Ishikawa (cell line): ENCODE measurements around the gene NBL1.

Experiments used
- CEBPB ChIP-seq: IDR thresholded peaks from 2 replicates; pipeline ENCODE4 v1.6.1; 2012
- CREB1 ChIP-seq: IDR thresholded peaks from 2 replicates; pipeline ENCODE4 v1.6.1; 2012; ENCODE audit warnings: low read depth
- EP300 ChIP-seq: IDR thresholded peaks from 2 replicates; pipeline ENCODE4 v1.6.1; 2012; ENCODE audit warnings: borderline replicate concordance
- FOXM1 ChIP-seq: IDR thresholded peaks from 2 replicates; pipeline ENCODE4 v1.6.1; 2012; ENCODE audit warnings: low read depth, borderline replicate concordance
- NFIC ChIP-seq: IDR thresholded peaks from 2 replicates; pipeline ENCODE4 v1.6.1; 2012
- RAD21 ChIP-seq: IDR thresholded peaks from 2 replicates; pipeline ENCODE4 v1.6.1; 2012; ENCODE audit warnings: low read depth
- TAF1 ChIP-seq: IDR thresholded peaks from 2 replicates; pipeline ENCODE4 v1.6.1; 2012; ENCODE audit warnings: low read depth, mild to moderate bottlenecking
- TCF12 ChIP-seq: IDR thresholded peaks from 2 replicates; pipeline ENCODE4 v1.6.1; 2012; ENCODE audit warnings: low read depth
- TEAD4 ChIP-seq: IDR thresholded peaks from 2 replicates; pipeline ENCODE4 v1.6.1; 2012
- USF1 ChIP-seq: IDR thresholded peaks from 2 replicates; pipeline ENCODE4 v1.6.1; 2012
- YY1 ChIP-seq: IDR thresholded peaks from 2 replicates; pipeline ENCODE4 v1.6.1; 2012; ENCODE audit warnings: low read depth
- ZBTB7A ChIP-seq: IDR thresholded peaks from 2 replicates; pipeline ENCODE4 v1.6.1; 2012; ENCODE audit warnings: low read depth
- TF ChIP-seq, protein P1 (sequence below): IDR thresholded peaks from 2 replicates; pipeline ENCODE4 v1.6.1; 2012
- TF ChIP-seq, protein P2 (sequence below): IDR thresholded peaks from 2 replicates; pipeline ENCODE4 v1.6.1; 2012; ENCODE audit warnings: low read depth, mild to moderate bottlenecking

Gene NBL1

DNA sequence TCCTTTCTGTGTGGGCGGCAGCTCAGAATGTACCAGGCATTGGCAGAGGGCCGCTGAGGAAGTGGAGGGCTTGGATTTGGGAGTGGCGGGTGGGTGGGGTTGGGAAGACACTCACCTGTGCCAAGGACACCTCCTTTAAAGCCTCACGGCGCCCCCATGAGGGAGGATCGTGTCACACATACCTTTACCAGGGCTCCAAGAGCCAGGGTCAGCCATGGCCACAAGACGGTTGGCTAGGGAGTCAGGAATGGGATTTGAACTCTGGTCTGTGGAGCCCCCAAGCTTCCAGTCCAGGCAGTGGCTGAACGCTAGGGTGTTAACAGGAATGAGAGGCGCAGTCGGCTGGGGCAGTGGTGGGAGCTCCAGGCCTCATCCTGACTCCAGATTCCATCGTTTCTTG lies 4.6 kb downstream of the NBL1 start:
- TF ChIP-seq TAF1, result no peak
- no peak for TF ChIP-seq ZBTB7A
- no peak for TF ChIP-seq FOXM1
- TF ChIP-seq TCF12, result no peak
- peak; percentile 23; the same call in 1 of the 2 replicates for TF ChIP-seq RAD21
- TF ChIP-seq CREB1, result no peak
- TF ChIP-seq EP300, result no peak

DNA sequence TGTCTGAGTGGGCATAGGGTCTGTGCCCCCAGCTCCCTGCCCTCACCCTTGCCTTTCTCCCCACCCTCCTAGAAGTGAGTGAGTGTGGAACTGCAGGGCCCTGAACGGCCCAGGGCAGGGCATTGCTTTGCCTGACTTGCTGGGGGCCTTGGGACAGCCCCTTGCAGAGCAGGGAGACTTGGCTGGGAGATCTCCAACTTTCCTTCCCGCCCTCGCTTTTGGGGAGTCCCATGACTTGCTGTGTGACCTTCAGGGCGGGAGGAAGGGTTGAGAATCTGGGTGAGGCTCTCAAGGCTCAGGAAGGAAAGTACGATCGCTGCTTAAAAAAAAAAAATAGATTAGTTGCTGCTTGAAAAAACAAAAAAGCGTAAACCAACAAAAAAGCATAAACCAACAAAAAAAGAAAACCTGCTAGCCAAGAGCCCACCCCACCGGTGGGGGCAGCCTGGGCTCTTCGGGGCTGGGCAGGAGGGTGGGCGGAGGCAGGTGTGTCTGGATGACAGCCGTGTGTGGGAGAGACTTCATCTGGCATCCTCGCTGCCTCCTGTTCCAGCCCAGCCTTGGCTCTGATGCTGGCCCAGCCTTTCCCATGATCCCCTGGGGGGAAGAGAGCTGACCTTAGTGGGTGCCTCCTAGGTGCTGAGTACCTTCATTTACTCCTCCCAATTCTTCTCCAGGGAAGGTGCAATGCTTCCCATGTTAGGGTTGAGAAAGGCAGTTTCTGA lies 6.5 kb downstream of the NBL1 start:
- TF ChIP-seq TAF1, result no peak
- TF ChIP-seq TCF12, result no peak
- TF ChIP-seq EP300, result no peak
- no peak for TF ChIP-seq YY1
- TF ChIP-seq ZBTB7A, result no peak
- TF ChIP-seq, protein P1, sequence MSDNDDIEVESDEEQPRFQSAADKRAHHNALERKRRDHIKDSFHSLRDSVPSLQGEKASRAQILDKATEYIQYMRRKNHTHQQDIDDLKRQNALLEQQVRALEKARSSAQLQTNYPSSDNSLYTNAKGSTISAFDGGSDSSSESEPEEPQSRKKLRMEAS, result no peak
- TF ChIP-seq, protein P2, sequence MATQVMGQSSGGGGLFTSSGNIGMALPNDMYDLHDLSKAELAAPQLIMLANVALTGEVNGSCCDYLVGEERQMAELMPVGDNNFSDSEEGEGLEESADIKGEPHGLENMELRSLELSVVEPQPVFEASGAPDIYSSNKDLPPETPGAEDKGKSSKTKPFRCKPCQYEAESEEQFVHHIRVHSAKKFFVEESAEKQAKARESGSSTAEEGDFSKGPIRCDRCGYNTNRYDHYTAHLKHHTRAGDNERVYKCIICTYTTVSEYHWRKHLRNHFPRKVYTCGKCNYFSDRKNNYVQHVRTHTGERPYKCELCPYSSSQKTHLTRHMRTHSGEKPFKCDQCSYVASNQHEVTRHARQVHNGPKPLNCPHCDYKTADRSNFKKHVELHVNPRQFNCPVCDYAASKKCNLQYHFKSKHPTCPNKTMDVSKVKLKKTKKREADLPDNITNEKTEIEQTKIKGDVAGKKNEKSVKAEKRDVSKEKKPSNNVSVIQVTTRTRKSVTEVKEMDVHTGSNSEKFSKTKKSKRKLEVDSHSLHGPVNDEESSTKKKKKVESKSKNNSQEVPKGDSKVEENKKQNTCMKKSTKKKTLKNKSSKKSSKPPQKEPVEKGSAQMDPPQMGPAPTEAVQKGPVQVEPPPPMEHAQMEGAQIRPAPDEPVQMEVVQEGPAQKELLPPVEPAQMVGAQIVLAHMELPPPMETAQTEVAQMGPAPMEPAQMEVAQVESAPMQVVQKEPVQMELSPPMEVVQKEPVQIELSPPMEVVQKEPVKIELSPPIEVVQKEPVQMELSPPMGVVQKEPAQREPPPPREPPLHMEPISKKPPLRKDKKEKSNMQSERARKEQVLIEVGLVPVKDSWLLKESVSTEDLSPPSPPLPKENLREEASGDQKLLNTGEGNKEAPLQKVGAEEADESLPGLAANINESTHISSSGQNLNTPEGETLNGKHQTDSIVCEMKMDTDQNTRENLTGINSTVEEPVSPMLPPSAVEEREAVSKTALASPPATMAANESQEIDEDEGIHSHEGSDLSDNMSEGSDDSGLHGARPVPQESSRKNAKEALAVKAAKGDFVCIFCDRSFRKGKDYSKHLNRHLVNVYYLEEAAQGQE, result no peak
- no peak for TF ChIP-seq TEAD4
- no peak for TF ChIP-seq NFIC
- TF ChIP-seq CEBPB, result no peak

DNA sequence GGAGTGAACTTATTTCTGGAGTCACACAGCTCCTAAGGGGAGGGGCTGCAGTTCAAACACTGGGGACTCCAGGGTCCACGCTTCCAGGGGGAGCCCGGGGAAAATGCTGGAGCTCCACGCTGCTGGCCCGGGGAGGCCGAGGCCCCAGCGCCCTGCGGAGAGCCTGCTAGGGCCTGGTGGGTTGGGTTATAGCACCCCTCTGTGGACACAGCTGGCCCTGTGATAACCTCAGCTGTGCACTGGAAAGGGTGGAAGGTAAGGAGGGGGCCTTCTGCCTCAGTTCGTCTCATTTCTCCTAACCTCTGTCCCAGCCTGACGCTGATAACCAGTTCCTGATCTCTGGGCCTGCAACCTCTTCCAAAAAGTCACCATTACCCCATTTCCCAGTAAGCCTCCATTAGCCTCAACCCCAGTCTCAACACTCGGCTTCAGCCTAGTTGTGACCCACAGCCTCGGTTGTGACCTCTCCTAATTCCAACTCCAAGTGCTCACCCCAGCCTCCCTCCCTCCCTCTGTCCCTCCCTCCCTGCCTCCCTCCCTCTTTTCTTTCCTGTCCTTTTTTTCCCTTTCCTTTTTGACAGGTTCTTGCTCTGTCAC lies 7.1 kb downstream of the NBL1 start:
- no peak for TF ChIP-seq TCF12
- peak; percentile 85 for TF ChIP-seq RAD21
- no peak for TF ChIP-seq YY1

- TF ChIP-seq CREB1 (no peak), EP300 (no peak), TCF12 (no peak), RAD21 (no peak), USF1 (no peak), FOXM1 (no peak), NFIC (no peak), YY1 (no peak)
- TF ChIP-seq, protein P2, result no peak
These were observed 10.3 kb downstream of the NBL1 start for GRCh38 chr1:19654386-19654785.

DNA sequence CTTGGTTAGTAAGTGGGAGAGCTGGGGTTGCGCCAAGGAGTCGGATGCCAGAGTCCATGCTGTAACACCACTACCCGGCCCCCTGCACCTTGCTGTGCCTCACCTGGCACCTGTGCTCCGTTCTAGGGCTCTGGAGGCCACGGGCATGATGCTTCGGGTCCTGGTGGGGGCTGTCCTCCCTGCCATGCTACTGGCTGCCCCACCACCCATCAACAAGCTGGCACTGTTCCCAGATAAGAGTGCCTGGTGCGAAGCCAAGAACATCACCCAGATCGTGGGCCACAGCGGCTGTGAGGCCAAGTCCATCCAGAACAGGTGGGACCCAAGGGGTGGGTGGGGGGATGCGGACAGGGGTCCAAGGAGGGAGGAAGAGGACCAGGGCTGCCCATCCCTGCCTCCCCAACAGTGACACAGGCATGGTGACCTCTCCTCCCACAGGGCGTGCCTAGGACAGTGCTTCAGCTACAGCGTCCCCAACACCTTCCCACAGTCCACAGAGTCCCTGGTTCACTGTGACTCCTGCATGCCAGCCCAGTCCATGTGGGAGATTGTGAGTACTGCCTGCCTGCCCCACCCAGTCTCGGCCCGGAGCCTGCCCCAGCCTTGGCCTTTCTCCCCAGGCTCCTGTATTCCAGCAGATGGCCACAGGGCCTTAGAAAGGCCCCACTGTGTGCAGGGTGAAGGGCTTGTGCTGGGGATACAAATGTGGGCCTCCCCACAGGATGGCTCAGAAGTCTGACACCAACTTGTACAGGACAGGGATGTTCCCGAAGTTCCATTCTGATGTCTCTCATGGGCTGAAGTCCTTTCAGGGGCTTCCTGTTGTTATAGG lies 11.0 kb downstream of the NBL1 start:
- TF ChIP-seq, protein P2, result no peak
- TF ChIP-seq NFIC (no peak), TCF12 (no peak), CREB1 (no peak), FOXM1 (no peak), TAF1 (no peak), YY1 (no peak), ZBTB7A (no peak), RAD21 (no peak), TEAD4 (no peak)
- TF ChIP-seq, protein P1, result no peak
